CD4-positive, alpha-beta T cell (primary cell): Measurements from ENCODE around the gene ZFHX2. TPM values are rescaled to one million over a fixed set of nuclear protein-coding genes. Genes with fewer than 3 reads are reported as not detected.
"Not testable (repeated sequence)": the region's sequence is repeated elsewhere in the genome, so short reads cannot be mapped to it uniquely, and the experiment has no call there.

Source experiments
- ATAC-seq: fragments of 200-7000 bp; cut with Tn5 transposase; one replicate; pipeline ENCODE4 v1.10.0; 2022; ENCODE audit warnings: mild to moderate bottlenecking; ENCODE audit not compliant: poor library complexity
- CTCF ChIA-PET: fragments of 350-600 bp; sonication (Branson Sonifier 250); formaldehyde crosslinking; loops from one replicate; lab custom pipeline; 2021; ENCODE audit warnings: antibody characterized with exemption, inconsistent platforms; lab: Charles Lee
- POLR2A ChIA-PET: fragments of 350-600 bp; sonication (Branson Sonifier 250); formaldehyde crosslinking; loops from one replicate; lab custom pipeline; 2021; ENCODE audit warnings: antibody characterized with exemption, inconsistent platforms; lab: Charles Lee
- DNase-seq, 14 experiments: peaks; one replicate each; pipeline ENCODE4 v3.0.0-alpha.2; 2013 to 2020; ENCODE audit warnings: mixed read lengths in 2 of 14
- H3K27ac ChIP-seq, 2 donors: one replicate each; pipeline versions ENCODE4 v1.5.1 to v1.7.0; 2013; ENCODE audit warnings: low read length in 2 of 2, low read depth in 1 of 2, mild to moderate bottlenecking in 1 of 2
- H3K27me3 ChIP-seq, 2 experiments: 1 replicate in 1 of 2; 2 replicates in 1 of 2; pipeline versions ENCODE4 v1.6.1 to v1.7.0; 2013; ENCODE audit warnings: low read length in 2 of 2, control low read depth in 1 of 2, mild to moderate bottlenecking in 1 of 2, moderate library complexity in 1 of 2; ENCODE audit not compliant: insufficient read depth in 2 of 2, control insufficient read depth in 1 of 2
- H3K36me3 ChIP-seq: one replicate; pipeline ENCODE4 v1.6.1; 2013; ENCODE audit warnings: low read length, control low read depth; ENCODE audit not compliant: insufficient read depth
- H3K4me1 ChIP-seq: one replicate; pipeline ENCODE4 v1.6.1; 2013; ENCODE audit warnings: low read length, control low read depth; ENCODE audit not compliant: insufficient read depth
- H3K4me3 ChIP-seq: one replicate; pipeline ENCODE4 v1.5.1; 2013; ENCODE audit warnings: mild to moderate bottlenecking, low read length, moderate library complexity
- H3K9me3 ChIP-seq, 2 experiments: 1 replicate in 1 of 2; 2 replicates in 1 of 2; pipeline versions ENCODE4 v1.6.1 to v1.7.0; 2013; ENCODE audit warnings: low read length in 2 of 2, mild to moderate bottlenecking in 2 of 2, control low read depth in 1 of 2, moderate library complexity in 1 of 2; ENCODE audit not compliant: control insufficient read depth in 1 of 2, insufficient read depth in 1 of 2
- H3K27ac Mint-ChIP-seq: one replicate; pipeline ENCODE4 v1.8.0; 2020; ENCODE audit warnings: mixed read lengths
- H3K27me3 Mint-ChIP-seq: one replicate; pipeline ENCODE4 v1.8.0; 2021; ENCODE audit warnings: mixed read lengths
- H3K36me3 Mint-ChIP-seq: one replicate; pipeline ENCODE4 v1.8.0; 2021; ENCODE audit warnings: low read depth, mixed read lengths
- H3K4me1 Mint-ChIP-seq: one replicate; pipeline ENCODE4 v1.8.0; 2021; ENCODE audit warnings: low read depth, mixed read lengths
- H3K4me3 Mint-ChIP-seq: one replicate; pipeline ENCODE4 v1.8.0; 2020; ENCODE audit warnings: mild to moderate bottlenecking, mixed read lengths
- H3K9me3 Mint-ChIP-seq: one replicate; pipeline ENCODE4 v1.8.0; 2020; ENCODE audit warnings: mixed read lengths
- CTCF ChIP-seq: fragments of 200-600 bp; IDR thresholded peaks from one replicate; pipeline ENCODE4 v1.8.0; 2022; ENCODE audit warnings: antibody characterized with exemption, mild to moderate bottlenecking
- intact Hi-C, 2 experiments: fragments of 100-400 bp; cut with DNase I in 1 of 2; cut with micrococcal nuclease in 1 of 2; formaldehyde crosslinking; loops; one replicate each; pipeline versions ENCODE4 v1.15.1 to v1.9.0; 2023 to 2025; cut with DNase I, micrococcal nuclease
- total RNA-seq, 174 experiments: library from RNA in 2 of 174; stranded (reverse) in 2 of 174; gene quantifications; one replicate each; pipeline ENCODE4 v1.2.3 and lab custom pipeline; 2021 to 2026

The ZFHX2 gene
- total RNA-seq, 2 experiments from 2014 or later = 0.19 to 0.22 TPM

DNA sequence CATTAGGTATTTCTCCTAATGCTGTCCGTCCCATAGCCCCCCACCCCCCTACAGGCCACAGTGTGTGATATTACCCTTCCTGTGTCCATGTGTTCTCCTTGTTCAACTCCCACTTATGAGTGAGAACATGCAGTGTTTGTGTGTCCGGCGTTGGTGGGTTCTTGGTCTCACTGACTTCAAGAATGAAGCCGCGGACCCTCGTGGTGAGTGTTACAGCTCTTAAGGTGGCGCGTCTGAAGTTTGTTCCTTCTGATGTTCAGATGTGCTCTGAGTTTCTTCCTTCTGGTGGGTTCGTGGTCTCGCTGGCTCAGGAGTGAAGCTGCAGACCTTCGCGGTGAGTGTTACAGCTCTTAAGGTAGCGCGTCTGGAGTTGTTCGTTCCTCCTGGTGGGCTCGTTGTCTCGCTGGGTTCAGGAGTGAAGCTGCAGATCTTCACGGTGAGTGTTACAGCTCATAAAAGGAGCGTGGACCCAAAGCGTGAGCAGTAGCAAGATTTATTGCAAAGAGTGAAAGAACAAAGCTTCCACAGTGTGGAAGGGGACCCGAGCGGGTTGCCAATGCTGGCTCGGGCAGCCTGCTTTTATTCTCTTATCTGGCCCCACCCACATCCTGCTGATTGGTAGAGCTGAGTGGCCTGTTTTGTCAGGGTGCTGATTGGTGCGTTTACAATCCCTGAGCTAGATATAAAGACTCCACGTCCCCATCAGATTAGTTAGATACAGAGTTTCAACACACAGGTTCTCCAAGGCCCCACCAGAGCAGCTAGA, 32.4 kb upstream of the ZFHX2 start:
- H3K9me3 Mint-ChIP-seq, H3K36me3 ChIP-seq, ATAC-seq, H3K4me3 Mint-ChIP-seq, H3K27ac Mint-ChIP-seq, POLR2A ChIA-PET, H3K4me1 ChIP-seq, H3K9me3 ChIP-seq, H3K4me3 ChIP-seq, intact Hi-C loops, DNase-seq, H3K27ac ChIP-seq, H3K4me1 Mint-ChIP-seq, H3K36me3 Mint-ChIP-seq: not testable (repeated sequence)
- H3K27me3 Mint-ChIP-seq = peaks cover 65% of the 10 kb centered on the region
- H3K27me3 ChIP-seq = peaks cover 4 to 16% of the 10 kb centered on the region in 2 experiments
- CTCF ChIA-PET = interaction anchor here (1.5 kb wide), 1 partner anchor 9 kb away, joined by 3 read pairs; no protein-coding TSS in a partner anchor

DNA sequence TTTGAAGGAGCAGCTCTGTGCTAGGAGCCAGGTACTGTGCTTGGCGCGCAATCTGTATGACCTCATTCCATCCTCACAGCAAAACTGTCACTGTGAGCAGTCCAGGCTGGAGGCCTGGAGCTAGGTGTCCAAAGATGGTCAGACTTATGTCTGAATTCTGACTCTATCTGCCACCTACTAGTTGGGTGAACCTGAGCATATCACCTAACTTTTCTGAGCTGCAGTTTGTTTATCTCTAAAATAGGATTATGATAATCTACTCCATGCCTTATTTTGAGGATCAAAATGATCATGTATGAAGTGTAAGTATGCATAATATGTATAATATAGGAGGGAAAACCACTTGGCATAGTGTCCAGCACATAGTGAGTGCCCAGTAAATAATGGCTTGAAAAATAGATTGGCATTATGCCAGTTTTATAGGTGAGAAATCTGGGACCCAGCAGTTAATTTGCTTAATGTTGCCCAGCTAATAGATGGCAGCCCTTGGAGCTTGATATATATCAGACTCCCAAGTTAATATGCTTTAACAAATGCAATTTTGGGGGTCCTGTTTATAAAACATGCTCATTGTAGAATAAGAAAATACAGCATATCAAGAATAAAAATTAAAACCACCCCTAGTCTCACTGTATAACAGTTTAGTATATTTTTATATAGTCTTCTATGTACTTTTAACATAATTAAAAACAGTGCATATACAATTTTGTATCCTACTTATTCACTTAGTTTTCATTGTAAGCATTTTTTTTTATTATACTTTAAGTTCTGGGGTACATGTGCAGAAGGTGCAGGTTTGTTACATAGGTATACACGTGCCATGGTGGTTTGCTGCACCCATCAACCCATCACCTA, 31.6 kb upstream of the ZFHX2 start:
- no peaks in the 10 kb centered on the region for H3K9me3 ChIP-seq
- H3K27me3 Mint-ChIP-seq = peaks cover 66% of the 10 kb centered on the region
- H3K27ac ChIP-seq = no peak overlapping the region
- no peaks in the 10 kb centered on the region for H3K9me3 Mint-ChIP-seq
- TF ChIP-seq CTCF = no peak
- H3K27ac Mint-ChIP-seq = no peak overlapping the region
- peaks cover 4% of the 10 kb centered on the region for H3K4me1 ChIP-seq
- intact Hi-C loops = no loop called here
- H3K36me3 Mint-ChIP-seq = no peaks in the 10 kb centered on the region
- peaks cover 6% of the 10 kb centered on the region for H3K4me1 Mint-ChIP-seq
- ChIA-PET CTCF (interaction anchor here (1.5 kb wide), 1 partner anchor 10 kb away, joined by 3 read pairs; no protein-coding TSS in a partner anchor), POLR2A (no interaction called here)
- DNase-seq (no peak), ATAC-seq (no peak)
- no peaks in the 10 kb centered on the region for H3K36me3 ChIP-seq
- H3K4me3 Mint-ChIP-seq = no peak overlapping the region
- H3K4me3 ChIP-seq = no peak overlapping the region
- peaks cover 12 to 24% of the 10 kb centered on the region in 2 experiments for H3K27me3 ChIP-seq

DNA sequence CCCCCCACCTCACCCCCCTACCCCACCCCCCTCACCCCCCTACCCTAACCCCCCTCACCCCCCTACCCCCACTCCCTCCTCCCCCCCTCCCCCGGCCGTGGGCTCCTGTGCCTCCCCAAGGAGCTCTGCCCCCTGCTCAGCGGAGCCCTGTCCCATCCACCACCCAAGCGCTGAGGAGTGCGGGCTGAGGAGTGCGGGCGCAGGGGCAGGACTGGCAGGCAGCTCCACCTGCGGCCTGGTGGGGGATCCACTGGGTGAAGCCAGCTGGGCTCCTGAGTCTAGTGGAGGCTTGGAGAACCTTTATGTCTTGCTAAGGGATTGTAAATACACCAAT, 29.4 kb upstream of the ZFHX2 start:
- DNase-seq = no peak
- peaks cover 16% of the 10 kb centered on the region for H3K4me1 Mint-ChIP-seq
- no peak overlapping the region for H3K27ac Mint-ChIP-seq
- Histone ChIP-seq H3K27ac (no peak overlapping the region), H3K4me1 (peaks cover 22% of the 10 kb centered on the region), H3K9me3 (peaks cover 0 to 12% of the 10 kb centered on the region in 2 experiments), H3K36me3 (no peaks in the 10 kb centered on the region), H3K4me3 (no peak overlapping the region), H3K27me3 (peaks cover 28 to 45% of the 10 kb centered on the region in 2 experiments)
- no peaks in the 10 kb centered on the region for H3K36me3 Mint-ChIP-seq
- ATAC-seq = no peak
- H3K27me3 Mint-ChIP-seq = peaks cover 73% of the 10 kb centered on the region
- no peak overlapping the region for H3K4me3 Mint-ChIP-seq
- no peak for TF ChIP-seq CTCF
- intact Hi-C loops = no loop called here
- no peaks in the 10 kb centered on the region for H3K9me3 Mint-ChIP-seq
- ChIA-PET CTCF (no interaction called here), POLR2A (no interaction called here)
